Measurements from ENCODE around the gene QPRT. TPM values are rescaled to one million over a fixed set of nuclear protein-coding genes. Genes with fewer than 3 reads are reported as not detected.
"Not testable (repeated sequence)": the region's sequence is repeated elsewhere in the genome, so short reads cannot be mapped to it uniquely, and the experiment has no call there.

The QPRT gene
- polyA plus RNA-seq, 3 donors = 2.1 to 4.7 (median 3.9) TPM

GRCh38 chr16:29708917-29709600, 30.1 kb downstream of the QPRT start:
- Mint-ChIP-seq H3K4me1 (peaks cover 26% of the 10 kb centered on the region), H3K4me3 (no peak overlapping the region), H3K27ac (no peak overlapping the region), H3K9me3 (peaks cover 0 to 3% (median 0%) of the 10 kb centered on the region in 7 donors), H3K36me3 (no peaks in the 10 kb centered on the region), H3K27me3 (ENCODE audit: low read depth in 3 of 3) (peaks cover 3 to 6% (median 5%) of the 10 kb centered on the region in 3 donors)
- Histone ChIP-seq H4K20me1 (ENCODE audit: insufficient read depth, low read length) (no peaks in the 10 kb centered on the region), H3K36me3 (replicated peaks in 1 of 2; ENCODE audit: control insufficient read depth in 1 of 2, insufficient read depth in 2 of 2, low read length in 2 of 2) (no peaks in the 10 kb centered on the region), H3K4me1 (ENCODE audit: control insufficient read depth in 1 of 2, insufficient read depth in 2 of 2, low read length in 2 of 2) (peaks cover 22 to 30% of the 10 kb centered on the region in 2 donors), H3K9ac (ENCODE audit: insufficient read depth, low read length, poor library complexity, severe bottlenecking) (no peak overlapping the region), H2AFZ (ENCODE audit: insufficient read depth, low read depth, low read length, poor library complexity, severe bottlenecking) (no peak overlapping the region), H3K4me3 (replicated peaks in 1 of 3; ENCODE audit: low read depth in 2 of 3, low read length in 3 of 3) (no peak overlapping the region), H3K27ac (ENCODE audit: low read depth in 1 of 2, low read length in 2 of 2) (no peak overlapping the region), H3K27me3 (ENCODE audit: control insufficient read depth in 2 of 2, insufficient read depth in 2 of 2, low read length in 2 of 2) (no peaks in the 10 kb centered on the region), H3K4me2 (replicated peaks; ENCODE audit: extremely low read depth, low read length, poor library complexity, severe bottlenecking) (no peak overlapping the region), H3K9me3 (replicated peaks in 1 of 2; ENCODE audit: control insufficient read depth in 1 of 2, insufficient read depth in 1 of 2, low read length in 2 of 2) (no peaks in the 10 kb centered on the region), H3K79me2 (ENCODE audit: insufficient read depth, low read length) (no peaks in the 10 kb centered on the region)
- WGBS (ENCODE audit: insufficient coverage) = 62% methylated on average over 4 of the region's 16 CpGs
- no peak for DNase-seq
- no peak for TF ChIP-seq CTCF (IDR thresholded peaks at IDR 0.05)
- intact Hi-C loops (cut with micrococcal nuclease) = no loop called here

- not testable (repeated sequence) for H3K4me3 ChIP-seq (replicated peaks in 1 of 3; ENCODE audit: low read depth in 2 of 3, low read length in 3 of 3); H3K36me3 Mint-ChIP-seq; H3K36me3 ChIP-seq (replicated peaks in 1 of 2; ENCODE audit: control insufficient read depth in 1 of 2, insufficient read depth in 2 of 2, low read length in 2 of 2); H2AFZ ChIP-seq (ENCODE audit: insufficient read depth, low read depth, low read length, poor library complexity, severe bottlenecking); H3K79me2 ChIP-seq (ENCODE audit: insufficient read depth, low read length); DNase-seq; H3K4me3 Mint-ChIP-seq; H3K27me3 ChIP-seq (ENCODE audit: control insufficient read depth in 2 of 2, insufficient read depth in 2 of 2, low read length in 2 of 2); H3K4me2 ChIP-seq (replicated peaks; ENCODE audit: extremely low read depth, low read length, poor library complexity, severe bottlenecking); H3K9me3 ChIP-seq (replicated peaks in 1 of 2; ENCODE audit: control insufficient read depth in 1 of 2, insufficient read depth in 1 of 2, low read length in 2 of 2); H4K20me1 ChIP-seq (ENCODE audit: insufficient read depth, low read length); H3K9me3 Mint-ChIP-seq; H3K9ac ChIP-seq (ENCODE audit: insufficient read depth, low read length, poor library complexity, severe bottlenecking); H3K27ac ChIP-seq (ENCODE audit: low read depth in 1 of 2, low read length in 2 of 2); H3K27me3 Mint-ChIP-seq (ENCODE audit: low read depth in 3 of 3)
- Mint-ChIP-seq H3K4me1 (peaks cover 26% of the 10 kb centered on the region), H3K27ac (peak overlapping the region in 1 of 7 donors; percentile 15)
- intact Hi-C loops (cut with micrococcal nuclease) = loop anchor here (5.0 to 10.0 kb wide), 2 partner anchors 38 to 55 kb away; partner anchors contain the start of gene C16orf54 (in 1 of the 2)
- H3K4me1 ChIP-seq (ENCODE audit: control insufficient read depth in 1 of 2, insufficient read depth in 2 of 2, low read length in 2 of 2) = peaks cover 22 to 30% of the 10 kb centered on the region in 2 donors
- 58% methylated on average over 3 of the region's 6 CpGs for WGBS (ENCODE audit: insufficient coverage)
These were observed 30.7 kb downstream of the QPRT start for GRCh38 chr16:29709657-29710056.

All from CD14-positive monocyte (primary cell).